RPMI8226 (cell line): ENCODE data around the gene RASAL2.
"Not testable (repeated sequence)": the region's sequence is repeated elsewhere in the genome, so short reads cannot be mapped to it uniquely, and the experiment has no call there.

Source experiments
- DNase-seq: peaks from one replicate; pipeline ENCODE4 v3.0.0-alpha.2; 2015

Gene RASAL2

GRCh38 chr1:178168536-178168935 is 74.6 kb downstream of the RASAL2 start:
- DNase-seq, result no peak

GRCh38 chr1:178169649-178170048 is 75.7 kb downstream of the RASAL2 start:
- DNase-seq, result no peak

- DNase-seq, result no peak
Observed at GRCh38 chr1:178172939-178173338, 79.0 kb downstream of the RASAL2 start.

- DNase-seq, result no peak
Observed at GRCh38 chr1:178174539-178174938, 80.6 kb downstream of the RASAL2 start.

- DNase-seq, result no peak
Observed at GRCh38 chr1:178180405-178180804, 86.5 kb downstream of the RASAL2 start.

- DNase-seq, result no peak
Observed at GRCh38 chr1:178183796-178184195, 89.9 kb downstream of the RASAL2 start.

GRCh38 chr1:178188306-178188705 is 94.4 kb downstream of the RASAL2 start:
- no peak for DNase-seq

GRCh38 chr1:178189814-178190213 is 95.9 kb downstream of the RASAL2 start:
- DNase-seq, result peak; percentile 11

GRCh38 chr1:178190881-178191280 is 97.0 kb downstream of the RASAL2 start:
- DNase-seq, result no peak

GRCh38 chr1:178192686-178193085 is 98.8 kb downstream of the RASAL2 start:
- DNase-seq, result no peak

GRCh38 chr1:178196631-178197030 is 102.7 kb downstream of the RASAL2 start:
- DNase-seq, result no peak

- DNase-seq, result not testable (repeated sequence)
Observed at GRCh38 chr1:178202095-178202494, 108.2 kb downstream of the RASAL2 start.

- DNase-seq, result not testable (repeated sequence)
Observed at GRCh38 chr1:178202546-178202945, 108.6 kb downstream of the RASAL2 start.

GRCh38 chr1:178208269-178208856 is 114.5 kb downstream of the RASAL2 start:
- not testable (repeated sequence) for DNase-seq

- DNase-seq, result no peak
Observed at GRCh38 chr1:178209935-178210334, 116.0 kb downstream of the RASAL2 start.

- DNase-seq, result no peak
Observed at GRCh38 chr1:178218550-178218949, 124.6 kb downstream of the RASAL2 start.

- no peak for DNase-seq
Observed at GRCh38 chr1:178220094-178220493, 126.2 kb downstream of the RASAL2 start.

- DNase-seq, result no peak
Observed at GRCh38 chr1:178223289-178223688, 129.4 kb downstream of the RASAL2 start.

- DNase-seq, result no peak
Observed at GRCh38 chr1:178224358-178224757, 130.5 kb downstream of the RASAL2 start.

- no peak for DNase-seq
Observed at GRCh38 chr1:178230881-178231409, 137.0 kb downstream of the RASAL2 start.

- no peak for DNase-seq
Observed at GRCh38 chr1:178232108-178232507, 138.2 kb downstream of the RASAL2 start.

GRCh38 chr1:178232949-178233348 is 139.0 kb downstream of the RASAL2 start:
- DNase-seq, result no peak

- DNase-seq, result no peak
Observed at GRCh38 chr1:178237121-178237520, 143.2 kb downstream of the RASAL2 start.

- no peak for DNase-seq
Observed at GRCh38 chr1:178238722-178239510, 145.0 kb downstream of the RASAL2 start.
